ENCODE data around the gene PIK3C2B. TPM values are rescaled to one million over a fixed set of nuclear protein-coding genes. Genes with fewer than 3 reads are reported as not detected.
A peak's percentile ranks its signal among the peaks of the same experiment; 100 is the strongest.

PIK3C2B gene
- total and polyA plus RNA-seq, 8 donors = 26.5 to 46.9 (median 38.3) TPM

DNA sequence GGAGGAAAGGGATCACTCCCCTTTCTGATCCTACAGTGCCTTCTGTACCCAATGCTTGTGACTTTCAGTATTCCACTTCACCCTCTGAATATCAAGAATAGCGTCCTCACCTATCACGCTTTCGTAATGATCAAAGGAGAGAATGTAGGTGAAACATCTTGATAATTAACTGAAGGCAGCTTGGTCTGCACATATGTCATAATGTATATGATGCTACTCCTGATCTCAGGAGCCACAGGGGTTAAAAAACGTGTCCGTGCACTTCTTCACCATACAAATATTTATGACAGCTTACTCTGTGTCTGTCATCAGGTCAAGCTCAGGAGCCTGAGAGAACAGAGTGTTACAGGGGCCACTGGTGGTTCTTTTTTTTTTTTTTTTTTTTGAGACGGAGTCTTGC, 1.2 kb upstream of the PIK3C2B start:
- Histone ChIP-seq H3K27ac (no peak overlapping the region), H3K36me3 (no peaks in the 10 kb centered on the region), H3K9me3 (no peaks in the 10 kb centered on the region), H3K27me3 (peaks cover 0 to 23% of the 10 kb centered on the region in 2 donors), H3K4me3 (no peak overlapping the region), H3K4me1 (peaks cover 14 to 39% of the 10 kb centered on the region in 2 donors)
- DNase-seq (no peak), ATAC-seq (no peak)
- intact Hi-C loops (cut with DNase I) = no loop called here
- TF ChIP-seq, protein P1, sequence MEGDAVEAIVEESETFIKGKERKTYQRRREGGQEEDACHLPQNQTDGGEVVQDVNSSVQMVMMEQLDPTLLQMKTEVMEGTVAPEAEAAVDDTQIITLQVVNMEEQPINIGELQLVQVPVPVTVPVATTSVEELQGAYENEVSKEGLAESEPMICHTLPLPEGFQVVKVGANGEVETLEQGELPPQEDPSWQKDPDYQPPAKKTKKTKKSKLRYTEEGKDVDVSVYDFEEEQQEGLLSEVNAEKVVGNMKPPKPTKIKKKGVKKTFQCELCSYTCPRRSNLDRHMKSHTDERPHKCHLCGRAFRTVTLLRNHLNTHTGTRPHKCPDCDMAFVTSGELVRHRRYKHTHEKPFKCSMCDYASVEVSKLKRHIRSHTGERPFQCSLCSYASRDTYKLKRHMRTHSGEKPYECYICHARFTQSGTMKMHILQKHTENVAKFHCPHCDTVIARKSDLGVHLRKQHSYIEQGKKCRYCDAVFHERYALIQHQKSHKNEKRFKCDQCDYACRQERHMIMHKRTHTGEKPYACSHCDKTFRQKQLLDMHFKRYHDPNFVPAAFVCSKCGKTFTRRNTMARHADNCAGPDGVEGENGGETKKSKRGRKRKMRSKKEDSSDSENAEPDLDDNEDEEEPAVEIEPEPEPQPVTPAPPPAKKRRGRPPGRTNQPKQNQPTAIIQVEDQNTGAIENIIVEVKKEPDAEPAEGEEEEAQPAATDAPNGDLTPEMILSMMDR (IDR thresholded peaks at IDR 0.05) = no peak

DNA sequence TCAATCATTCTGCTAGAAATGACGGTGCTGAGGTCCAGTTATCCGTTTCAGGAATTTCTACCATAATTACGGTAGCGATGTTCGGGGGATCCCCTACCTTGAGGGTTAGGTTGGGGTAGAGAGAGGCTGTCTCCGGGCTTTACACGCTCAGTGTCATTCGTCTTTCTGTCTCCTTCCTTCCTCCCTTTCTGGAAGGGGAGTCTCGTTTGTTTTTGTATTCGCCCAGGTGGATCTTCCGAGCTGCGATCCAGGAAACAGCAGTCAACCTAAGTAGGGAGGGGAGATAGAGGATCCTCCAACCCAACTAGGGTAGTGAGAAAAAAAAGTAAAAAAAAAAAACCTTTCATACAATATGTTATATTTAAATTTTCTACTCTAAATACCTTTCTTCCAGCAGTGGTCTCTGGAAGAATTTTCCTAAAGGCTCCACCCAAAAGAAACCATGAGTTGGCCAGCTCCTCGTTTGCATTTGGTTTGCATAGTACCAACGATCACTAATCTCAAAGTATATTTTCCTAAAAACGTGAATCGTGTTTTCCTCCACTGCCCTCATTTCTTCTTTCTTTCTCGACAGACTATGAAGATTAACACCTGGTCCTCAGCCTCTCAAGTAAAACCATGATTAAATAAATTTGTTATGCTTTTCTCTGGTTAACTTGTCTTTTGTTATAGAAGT, 611 bp upstream of the PIK3C2B start:
- peak overlapping the region; percentile 86 to 93 for H3K27ac ChIP-seq
- H3K4me1 ChIP-seq = peaks cover 14 to 43% of the 10 kb centered on the region in 2 donors
- H3K4me3 ChIP-seq = peak overlapping the region; percentile 68 to 77
- DNase-seq (no peak), ATAC-seq (no peak)
- TF ChIP-seq, protein P1 (IDR thresholded peaks at IDR 0.05) = no peak
- H3K36me3 ChIP-seq = no peaks in the 10 kb centered on the region
- no peaks in the 10 kb centered on the region for H3K9me3 ChIP-seq
- intact Hi-C loops (cut with DNase I) = no loop called here
- H3K27me3 ChIP-seq = peaks cover 0 to 23% of the 10 kb centered on the region in 2 donors

DNA sequence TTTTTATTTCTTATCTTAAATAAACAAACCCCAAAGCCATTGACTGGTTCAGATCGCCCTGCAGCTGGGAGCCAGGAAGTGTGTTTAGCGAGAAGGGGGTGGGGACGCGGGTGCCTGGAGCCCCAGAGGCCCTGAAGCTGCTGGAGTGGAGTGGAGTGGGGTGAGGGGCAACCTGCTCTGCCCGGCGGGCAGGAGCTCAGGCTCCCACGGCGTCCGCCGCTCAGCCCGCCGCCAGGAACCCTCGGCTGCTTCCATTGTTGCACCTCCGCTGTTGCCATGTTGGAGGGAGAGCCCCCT, 673 bp downstream of the PIK3C2B start:
- intact Hi-C loops (cut with DNase I) = no loop called here
- peaks cover 14 to 38% of the 10 kb centered on the region in 2 donors for H3K4me1 ChIP-seq
- DNase-seq (peak; percentile 60 to 88 (median 84)), ATAC-seq (peak; percentile 87)
- TF ChIP-seq, protein P1 (IDR thresholded peaks at IDR 0.05) = no peak
- no peaks in the 10 kb centered on the region for H3K36me3 ChIP-seq
- H3K4me3 ChIP-seq = peak overlapping the region; percentile 68 to 77
- no peaks in the 10 kb centered on the region for H3K9me3 ChIP-seq
- H3K27ac ChIP-seq = peak overlapping the region; percentile 86 to 93
- peaks cover 0 to 23% of the 10 kb centered on the region in 2 donors for H3K27me3 ChIP-seq

DNA sequence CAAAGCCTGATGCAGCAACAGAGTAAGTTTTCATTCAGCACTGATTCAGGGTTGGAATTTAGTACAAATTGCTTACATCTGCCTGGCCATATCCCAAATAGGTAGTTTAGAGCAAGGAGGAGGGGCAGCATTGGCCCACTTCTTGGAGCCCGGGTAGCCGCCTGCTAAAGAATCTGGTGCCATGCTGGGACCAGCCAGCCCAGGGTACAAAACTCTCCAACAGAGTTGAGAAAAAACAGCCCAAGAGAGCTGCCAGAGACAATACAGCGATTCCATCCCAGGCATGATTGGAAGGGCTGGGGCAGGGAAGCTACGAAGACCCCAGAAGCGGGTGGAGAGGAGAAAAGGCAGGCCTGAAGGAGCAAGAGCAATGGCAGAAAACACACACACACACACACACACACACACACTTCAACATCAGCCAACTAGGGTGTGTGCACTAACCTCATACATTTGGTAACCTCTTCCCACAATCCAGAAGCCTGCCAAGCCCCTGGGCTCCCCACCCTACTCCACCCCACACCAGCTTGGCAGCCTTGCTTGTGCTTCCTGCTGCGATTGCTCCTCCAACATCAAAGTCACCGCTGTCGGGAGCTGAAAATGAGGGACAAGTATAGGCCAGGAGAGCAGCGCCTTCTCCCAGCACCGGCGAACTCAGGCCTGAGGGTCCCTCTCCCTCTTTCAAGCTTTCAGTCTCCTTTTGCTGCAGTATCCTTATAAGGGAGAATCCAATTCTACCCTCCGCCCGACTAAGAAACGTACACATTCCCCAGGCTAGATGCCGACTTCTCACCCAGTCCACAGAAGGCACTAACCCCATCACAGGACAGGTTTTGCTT, 1.2 kb downstream of the PIK3C2B start:
- DNase-seq (peak; percentile 56 to 84 (median 76)), ATAC-seq (peak; percentile 65)
- H3K4me1 ChIP-seq = peaks cover 14 to 35% of the 10 kb centered on the region in 2 donors
- no peaks in the 10 kb centered on the region for H3K36me3 ChIP-seq
- peak overlapping the region; percentile 68 to 77 for H3K4me3 ChIP-seq
- H3K27ac ChIP-seq = peak overlapping the region; percentile 86 to 93
- TF ChIP-seq, protein P1 (IDR thresholded peaks at IDR 0.05) = no peak
- intact Hi-C loops (cut with DNase I) = no loop called here
- no peaks in the 10 kb centered on the region for H3K9me3 ChIP-seq
- H3K27me3 ChIP-seq = peaks cover 0 to 23% of the 10 kb centered on the region in 2 donors

DNA sequence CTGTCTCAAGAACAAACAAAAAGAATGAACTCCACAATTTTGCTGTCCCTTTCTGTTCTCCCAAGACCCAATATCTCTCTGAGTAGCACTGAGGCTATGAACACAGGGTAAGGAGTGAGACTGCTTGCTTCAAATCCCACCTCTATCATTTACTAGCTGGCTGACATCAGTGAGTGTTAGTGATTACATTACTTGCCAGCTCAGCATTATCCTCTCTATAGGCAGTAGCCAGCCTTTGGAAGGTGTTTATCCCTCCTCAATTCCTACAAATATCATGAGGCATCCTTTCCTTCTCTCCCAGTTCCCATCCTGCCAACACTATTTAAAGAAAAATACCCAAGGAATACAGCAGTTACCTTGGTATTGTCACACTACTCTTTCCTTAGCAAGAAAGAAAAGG, 3.0 kb downstream of the PIK3C2B start:
- TF ChIP-seq, protein P1 (IDR thresholded peaks at IDR 0.05) = no peak
- peaks cover 14 to 35% of the 10 kb centered on the region in 2 donors for H3K4me1 ChIP-seq
- H3K4me3 ChIP-seq = no peak overlapping the region
- DNase-seq = no peak
- no peaks in the 10 kb centered on the region for H3K9me3 ChIP-seq
- H3K27me3 ChIP-seq = peaks cover 0 to 23% of the 10 kb centered on the region in 2 donors
- H3K36me3 ChIP-seq = no peaks in the 10 kb centered on the region
- intact Hi-C loops (cut with DNase I) = no loop called here
- H3K27ac ChIP-seq = peak overlapping the region in 1 of 2 donors; percentile 93
- no peak for ATAC-seq

All from left lung (tissue), 10 donors.